ENCODE results near the gene PNKP. TPM values are rescaled to one million over a fixed set of nuclear protein-coding genes. Genes with fewer than 3 reads are reported as not detected.

PNKP gene
- total RNA-seq, 4 donors from 2014 or later, result 33.9 to 69.7 (median 50.2) TPM

DNA sequence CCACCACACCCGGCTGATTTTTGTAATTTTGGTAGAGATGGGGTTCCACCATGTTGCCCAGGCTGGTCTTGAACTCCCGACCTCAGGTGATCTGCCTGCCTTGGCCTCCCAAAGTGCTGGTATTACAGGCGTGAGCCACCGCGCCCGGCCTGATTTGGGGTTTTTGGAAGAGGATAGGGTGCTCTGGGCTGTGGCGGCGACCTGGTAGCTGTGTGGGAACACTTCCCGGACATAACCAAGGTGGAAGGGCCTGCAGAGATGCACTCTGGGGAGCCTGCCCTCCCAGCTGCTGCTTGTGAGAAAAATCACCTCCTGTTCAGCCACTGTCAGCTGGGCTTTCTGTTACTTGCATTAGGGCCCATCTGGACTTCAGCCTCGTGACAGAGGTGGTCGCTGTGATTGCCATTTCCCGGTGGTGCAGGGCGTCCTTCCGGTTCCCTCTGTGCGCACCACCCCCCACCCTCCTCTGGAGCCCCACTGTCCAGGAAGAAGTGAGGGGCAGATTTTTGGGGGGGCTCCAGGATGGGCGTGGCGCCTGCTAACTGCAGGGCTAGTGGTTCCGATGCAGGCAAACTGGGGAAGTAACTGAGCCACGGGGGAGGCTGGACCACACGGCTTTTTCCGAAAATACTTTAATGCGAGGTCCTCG is 21.8 kb upstream of the PNKP start:
- ATAC-seq (ENCODE audit: low FRiP score), result no peak
- TF ChIP-seq CTCF (IDR thresholded peaks at IDR 0.05), result no peak
- no peak for DNase-seq (ENCODE audit: low spot score)

GRCh38 chr19:49888510-49888824 is 21.1 kb upstream of the PNKP start:
- no peak for TF ChIP-seq CTCF (IDR thresholded peaks at IDR 0.05)
- no peak for DNase-seq (ENCODE audit: low spot score)
- no peak for ATAC-seq (ENCODE audit: low FRiP score)

DNA sequence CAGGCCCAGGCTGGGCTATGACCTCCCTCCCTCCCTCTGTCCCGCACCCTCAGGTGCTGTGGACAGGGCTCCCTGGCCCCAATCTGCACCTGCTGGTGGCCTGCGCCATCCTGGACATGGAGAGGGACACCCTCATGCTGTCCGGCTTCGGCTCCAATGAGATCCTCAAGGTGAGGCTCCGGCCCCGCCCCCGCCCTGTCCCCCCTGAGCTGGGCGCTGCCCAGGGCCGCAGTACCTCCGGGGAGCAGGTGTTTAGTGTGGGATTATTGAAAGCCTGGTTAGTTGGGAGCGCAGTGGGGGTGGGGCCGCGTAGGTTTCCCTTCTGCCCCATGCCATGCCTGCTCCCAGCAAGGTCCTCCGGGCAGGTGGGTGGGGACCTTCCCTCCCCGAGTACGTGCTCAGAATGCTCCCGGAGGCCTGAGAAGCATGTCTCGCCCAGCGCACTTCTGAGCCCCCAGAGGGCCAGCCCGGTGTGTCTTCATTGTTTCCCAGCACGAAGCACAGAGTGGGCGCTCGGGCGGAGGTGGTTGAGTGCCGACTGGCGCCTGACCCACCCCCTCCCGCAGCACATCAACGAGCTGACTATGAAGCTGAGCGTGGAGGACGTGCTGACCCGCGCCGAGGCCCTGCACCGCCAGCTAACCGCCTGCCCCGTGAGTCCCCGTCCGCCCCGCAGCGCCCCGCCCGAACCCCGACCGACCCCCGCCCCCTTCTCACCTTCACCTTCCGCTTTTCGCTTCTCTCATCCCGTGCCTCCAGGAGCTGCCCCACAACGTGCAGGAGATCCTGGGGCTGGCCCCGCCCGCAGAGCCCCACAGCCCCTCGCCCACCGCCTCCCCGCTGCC is 20.5 kb upstream of the PNKP start:
- no peak for ATAC-seq (ENCODE audit: low FRiP score)
- TF ChIP-seq CTCF (IDR thresholded peaks at IDR 0.05), result no peak
- DNase-seq (ENCODE audit: low spot score), result no peak

GRCh38 chr19:49887037-49887664 is 19.8 kb upstream of the PNKP start:
- TF ChIP-seq CTCF (IDR thresholded peaks at IDR 0.05), result no peak
- no peak for ATAC-seq (ENCODE audit: low FRiP score)
- no peak for DNase-seq (ENCODE audit: low spot score)

DNA sequence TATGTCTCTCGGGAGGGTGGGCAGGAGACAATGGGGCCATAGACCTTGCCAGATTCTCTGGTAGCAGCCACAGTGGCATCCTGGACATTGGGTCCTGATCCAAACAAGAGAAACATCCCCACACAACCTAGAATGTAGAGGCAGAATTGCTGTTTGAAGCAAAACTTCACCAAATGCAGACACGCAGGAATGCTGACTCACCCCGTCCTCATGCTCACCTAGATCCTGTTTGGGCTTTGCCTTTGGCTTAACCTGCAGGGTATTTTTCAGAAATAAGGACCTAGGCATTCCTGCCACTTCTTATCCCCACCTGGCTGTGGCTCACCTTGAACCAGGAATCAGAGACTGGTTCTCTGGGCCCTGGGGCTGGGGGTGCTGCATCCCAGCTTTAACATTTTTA is 17.4 kb upstream of the PNKP start:
- DNase-seq (ENCODE audit: low spot score) (no peak), ATAC-seq (ENCODE audit: low FRiP score) (no peak)
- TF ChIP-seq CTCF (IDR thresholded peaks at IDR 0.05), result no peak

DNA sequence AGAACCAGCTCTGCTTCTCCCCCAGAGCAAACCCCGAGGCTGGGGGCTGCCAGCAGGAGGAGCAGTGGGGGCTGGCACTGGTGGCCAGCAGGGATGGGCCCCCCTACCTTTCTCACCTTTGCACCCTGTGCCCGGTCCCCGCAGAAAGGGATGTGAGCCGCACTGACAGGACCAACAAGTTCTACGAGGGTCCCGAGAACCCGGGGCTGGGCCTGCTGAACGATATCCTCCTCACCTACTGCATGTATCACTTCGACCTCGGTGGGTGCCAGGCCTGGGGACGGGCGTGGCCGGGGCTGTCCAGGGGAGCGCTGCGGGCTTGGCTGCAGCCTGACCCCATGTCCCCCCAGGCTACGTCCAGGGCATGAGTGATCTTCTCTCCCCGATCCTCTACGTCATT is 16.7 kb upstream of the PNKP start:
- ATAC-seq (ENCODE audit: low FRiP score) (no peak), DNase-seq (ENCODE audit: low spot score) (no peak)
- no peak for TF ChIP-seq CTCF (IDR thresholded peaks at IDR 0.05)
